HG03159 (cell line): ENCODE data around the gene BRAF.
"Not testable (repeated sequence)": the region's sequence is repeated elsewhere in the genome, so short reads cannot be mapped to it uniquely, and the experiment has no call there.

Source experiments
- ATAC-seq: cut with Tn5 transposase; IDR thresholded peaks from one replicate; pipeline ENCODE4 v1.9.1; 2021; ENCODE audit warnings: mild to moderate bottlenecking, moderate library complexity; ENCODE audit not compliant: unreplicated experiment

The BRAF gene

GRCh38 chr7:140774371-140774770 lies 150.4 kb downstream of the BRAF start:
- ATAC-seq: no peak

- no peak for ATAC-seq
Observed at GRCh38 chr7:140773104-140773503, 151.6 kb downstream of the BRAF start.

- ATAC-seq: no peak
Observed at GRCh38 chr7:140771826-140772225, 152.9 kb downstream of the BRAF start.

GRCh38 chr7:140769852-140770251 lies 154.9 kb downstream of the BRAF start:
- no peak for ATAC-seq

- ATAC-seq: no peak
Observed at GRCh38 chr7:140767418-140767817, 157.3 kb downstream of the BRAF start.

GRCh38 chr7:140765441-140765840 lies 159.3 kb downstream of the BRAF start:
- ATAC-seq: not testable (repeated sequence)

- not testable (repeated sequence) for ATAC-seq
Observed at GRCh38 chr7:140763166-140763565, 161.6 kb downstream of the BRAF start.

GRCh38 chr7:140761375-140761774 lies 163.4 kb downstream of the BRAF start:
- not testable (repeated sequence) for ATAC-seq

- ATAC-seq: no peak
Observed at GRCh38 chr7:140754506-140754905, 170.2 kb downstream of the BRAF start.

- no peak for ATAC-seq
Observed at GRCh38 chr7:140752533-140752932, 172.2 kb downstream of the BRAF start.

- no peak for ATAC-seq
Observed at GRCh38 chr7:140746751-140747150, 178.0 kb downstream of the BRAF start.

- no peak for ATAC-seq
Observed at GRCh38 chr7:140745266-140746058, 179.3 kb downstream of the BRAF start.

- ATAC-seq: no peak
Observed at GRCh38 chr7:140744005-140744404, 180.7 kb downstream of the BRAF start.

GRCh38 chr7:140743255-140743654 lies 181.5 kb downstream of the BRAF start:
- ATAC-seq: not testable (repeated sequence)

GRCh38 chr7:140738280-140738679 lies 186.4 kb downstream of the BRAF start:
- no peak for ATAC-seq

- ATAC-seq: no peak
Observed at GRCh38 chr7:140734729-140735128, 190.0 kb downstream of the BRAF start.

- no peak for ATAC-seq
Observed at GRCh38 chr7:140734096-140734495, 190.6 kb downstream of the BRAF start.

- ATAC-seq: no peak
Observed at GRCh38 chr7:140732416-140732815, 192.3 kb downstream of the BRAF start.

- ATAC-seq: no peak
Observed at GRCh38 chr7:140726281-140726680, 198.4 kb downstream of the BRAF start.

- ATAC-seq: no peak
Observed at GRCh38 chr7:140724706-140725105, 200.0 kb downstream of the BRAF start.

- no peak for ATAC-seq
Observed at GRCh38 chr7:140723574-140723973, 201.2 kb downstream of the BRAF start.

- no peak for ATAC-seq
Observed at GRCh38 chr7:140723006-140723405, 201.7 kb downstream of the BRAF start.

- ATAC-seq: no peak
Observed at GRCh38 chr7:140722254-140722653, 202.5 kb downstream of the BRAF start.
